Effector CD4-positive, alpha-beta T cell (primary cell): ENCODE measurements around the gene ZNF536.
"Not testable (repeated sequence)": the region's sequence is repeated elsewhere in the genome, so short reads cannot be mapped to it uniquely, and the experiment has no call there.

Experiments used
- DNase-seq: peaks from one replicate; pipeline ENCODE4 v3.0.0-alpha.2; 2020

The ZNF536 gene

GRCh38 chr19:30448386-30449077 is 76.3 kb downstream of the ZNF536 start:
- DNase-seq: no peak

- no peak for DNase-seq
Observed at GRCh38 chr19:30449078-30449590, 77.0 kb downstream of the ZNF536 start.

GRCh38 chr19:30449673-30450072 is 77.5 kb downstream of the ZNF536 start:
- no peak for DNase-seq

GRCh38 chr19:30450100-30450499 is 77.9 kb downstream of the ZNF536 start:
- DNase-seq: no peak

- no peak for DNase-seq
Observed at GRCh38 chr19:30450835-30451321, 78.7 kb downstream of the ZNF536 start.

- DNase-seq: no peak
Observed at GRCh38 chr19:30452931-30453330, 80.7 kb downstream of the ZNF536 start.

- DNase-seq: no peak
Observed at GRCh38 chr19:30453743-30454142, 81.6 kb downstream of the ZNF536 start.

- no peak for DNase-seq
Observed at GRCh38 chr19:30455881-30456280, 83.7 kb downstream of the ZNF536 start.

- DNase-seq: no peak
Observed at GRCh38 chr19:30457484-30457883, 85.3 kb downstream of the ZNF536 start.

- no peak for DNase-seq
Observed at GRCh38 chr19:30459859-30460258, 87.7 kb downstream of the ZNF536 start.

GRCh38 chr19:30464162-30464561 is 92.0 kb downstream of the ZNF536 start:
- no peak for DNase-seq

GRCh38 chr19:30466598-30466997 is 94.4 kb downstream of the ZNF536 start:
- DNase-seq: not testable (repeated sequence)

GRCh38 chr19:30467239-30467638 is 95.1 kb downstream of the ZNF536 start:
- no peak for DNase-seq

- no peak for DNase-seq
Observed at GRCh38 chr19:30469774-30470173, 97.6 kb downstream of the ZNF536 start.

- no peak for DNase-seq
Observed at GRCh38 chr19:30471441-30471840, 99.3 kb downstream of the ZNF536 start.

GRCh38 chr19:30473334-30473867 is 101.2 kb downstream of the ZNF536 start:
- DNase-seq: no peak

- no peak for DNase-seq
Observed at GRCh38 chr19:30476997-30477396, 104.8 kb downstream of the ZNF536 start.

- no peak for DNase-seq
Observed at GRCh38 chr19:30479231-30479630, 107.0 kb downstream of the ZNF536 start.

GRCh38 chr19:30480097-30480496 is 107.9 kb downstream of the ZNF536 start:
- no peak for DNase-seq

- no peak for DNase-seq
Observed at GRCh38 chr19:30481063-30481462, 108.9 kb downstream of the ZNF536 start.

GRCh38 chr19:30481823-30482222 is 109.6 kb downstream of the ZNF536 start:
- DNase-seq: no peak

GRCh38 chr19:30482956-30483355 is 110.8 kb downstream of the ZNF536 start:
- DNase-seq: no peak

GRCh38 chr19:30486250-30486649 is 114.1 kb downstream of the ZNF536 start:
- not testable (repeated sequence) for DNase-seq

- no peak for DNase-seq
Observed at GRCh38 chr19:30487178-30487577, 115.0 kb downstream of the ZNF536 start.

GRCh38 chr19:30488191-30488590 is 116.0 kb downstream of the ZNF536 start:
- DNase-seq: no peak
